ENCODE results near the gene POC5.
"Not testable (repeated sequence)": the region's sequence is repeated elsewhere in the genome, so short reads cannot be mapped to it uniquely, and the experiment has no call there.

POC5 gene

DNA sequence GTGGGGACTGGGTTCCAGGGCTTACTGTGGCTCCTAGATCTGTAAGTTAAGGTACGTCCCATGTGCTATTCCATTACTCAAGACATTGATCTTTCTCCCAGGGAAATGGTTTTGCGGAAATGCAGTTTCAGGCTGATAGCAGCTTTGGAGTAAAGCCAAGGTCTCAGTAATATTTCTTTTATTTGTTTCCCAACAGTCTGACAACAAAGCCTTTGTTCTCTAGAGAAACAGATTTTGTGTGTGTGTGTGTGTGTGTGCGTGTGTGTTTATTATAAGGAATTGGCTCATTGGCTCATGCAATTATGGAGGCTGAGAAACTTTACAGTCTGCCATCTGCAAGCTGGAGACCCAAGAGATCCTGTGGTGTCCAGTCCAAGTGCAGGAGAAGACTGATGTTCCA is 12.1 kb upstream of the POC5 start:
- H3F3A ChIP-seq (ENCODE audit: insufficient read depth), result no peaks in the 10 kb centered on the region
- H3K79me2 ChIP-seq (ENCODE audit: insufficient read depth, low read length), result no peaks in the 10 kb centered on the region
- H3K9me3 ChIP-seq (ENCODE audit: insufficient read depth, low read length), result no peaks in the 10 kb centered on the region
- H3K27me3 ChIP-seq (ENCODE audit: low read length), result no peaks in the 10 kb centered on the region
- H3K4me3 ChIP-seq (ENCODE audit: insufficient read depth, low read length, poor library complexity, severe bottlenecking), result no peak overlapping the region
- no peaks in the 10 kb centered on the region for H3K9me2 ChIP-seq (replicated peaks; ENCODE audit: insufficient read depth, low read length)
- no peak overlapping the region for H3K4me2 ChIP-seq (ENCODE audit: low read depth, low read length, poor library complexity, severe bottlenecking)
- no peak overlapping the region for H3K9ac ChIP-seq (ENCODE audit: low read length)
- no peak for TF ChIP-seq EZH2phosphoT487 (conservative IDR thresholded peaks at IDR 0.05; ENCODE audit: low read length)
- TF ChIP-seq, protein P1, sequence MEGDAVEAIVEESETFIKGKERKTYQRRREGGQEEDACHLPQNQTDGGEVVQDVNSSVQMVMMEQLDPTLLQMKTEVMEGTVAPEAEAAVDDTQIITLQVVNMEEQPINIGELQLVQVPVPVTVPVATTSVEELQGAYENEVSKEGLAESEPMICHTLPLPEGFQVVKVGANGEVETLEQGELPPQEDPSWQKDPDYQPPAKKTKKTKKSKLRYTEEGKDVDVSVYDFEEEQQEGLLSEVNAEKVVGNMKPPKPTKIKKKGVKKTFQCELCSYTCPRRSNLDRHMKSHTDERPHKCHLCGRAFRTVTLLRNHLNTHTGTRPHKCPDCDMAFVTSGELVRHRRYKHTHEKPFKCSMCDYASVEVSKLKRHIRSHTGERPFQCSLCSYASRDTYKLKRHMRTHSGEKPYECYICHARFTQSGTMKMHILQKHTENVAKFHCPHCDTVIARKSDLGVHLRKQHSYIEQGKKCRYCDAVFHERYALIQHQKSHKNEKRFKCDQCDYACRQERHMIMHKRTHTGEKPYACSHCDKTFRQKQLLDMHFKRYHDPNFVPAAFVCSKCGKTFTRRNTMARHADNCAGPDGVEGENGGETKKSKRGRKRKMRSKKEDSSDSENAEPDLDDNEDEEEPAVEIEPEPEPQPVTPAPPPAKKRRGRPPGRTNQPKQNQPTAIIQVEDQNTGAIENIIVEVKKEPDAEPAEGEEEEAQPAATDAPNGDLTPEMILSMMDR (IDR thresholded peaks at IDR 0.05; ENCODE audit: insufficient read depth, low read length, poor library complexity, severe bottlenecking), result no peak
- no peak overlapping the region for H3K27ac ChIP-seq (ENCODE audit: low read depth, low read length)
- H2AFZ ChIP-seq (ENCODE audit: low read depth, low read length, severe bottlenecking), result no peak overlapping the region
- H3K36me3 ChIP-seq (ENCODE audit: low read length), result no peaks in the 10 kb centered on the region
- no peaks in the 10 kb centered on the region for H4K20me1 ChIP-seq (ENCODE audit: low read depth, low read length)

DNA sequence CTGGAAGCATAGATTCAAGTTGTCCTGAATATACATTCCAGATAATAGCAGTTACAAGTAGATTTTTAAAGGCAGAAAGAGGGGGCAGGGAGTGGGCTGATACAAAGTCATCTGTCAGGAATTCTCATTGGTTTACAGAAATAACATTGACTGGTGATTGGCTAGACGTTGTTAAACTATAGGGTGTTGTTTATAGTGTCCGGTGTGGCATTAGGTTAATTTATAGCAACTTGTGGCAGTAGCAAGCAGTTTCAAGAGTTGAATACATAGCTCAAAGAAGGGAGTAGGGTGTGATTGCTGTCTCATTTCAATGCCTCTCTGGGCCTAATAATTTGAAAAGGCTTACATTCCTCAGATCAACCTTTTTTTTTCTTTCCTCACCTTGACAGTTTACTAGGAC is 10.7 kb upstream of the POC5 start:
- Histone ChIP-seq H3K9me2 (replicated peaks; ENCODE audit: insufficient read depth, low read length) (no peaks in the 10 kb centered on the region), H3K27me3 (ENCODE audit: low read length) (no peaks in the 10 kb centered on the region), H3K36me3 (ENCODE audit: low read length) (no peaks in the 10 kb centered on the region), H3F3A (ENCODE audit: insufficient read depth) (no peaks in the 10 kb centered on the region), H3K4me2 (ENCODE audit: low read depth, low read length, poor library complexity, severe bottlenecking) (no peak overlapping the region), H3K27ac (ENCODE audit: low read depth, low read length) (no peak overlapping the region), H4K20me1 (ENCODE audit: low read depth, low read length) (no peaks in the 10 kb centered on the region), H2AFZ (ENCODE audit: low read depth, low read length, severe bottlenecking) (no peak overlapping the region), H3K4me3 (ENCODE audit: insufficient read depth, low read length, poor library complexity, severe bottlenecking) (no peak overlapping the region), H3K79me2 (ENCODE audit: insufficient read depth, low read length) (no peaks in the 10 kb centered on the region), H3K9ac (ENCODE audit: low read length) (no peak overlapping the region), H3K9me3 (ENCODE audit: insufficient read depth, low read length) (no peaks in the 10 kb centered on the region)
- no peak for TF ChIP-seq EZH2phosphoT487 (conservative IDR thresholded peaks at IDR 0.05; ENCODE audit: low read length)
- TF ChIP-seq, protein P1 (IDR thresholded peaks at IDR 0.05; ENCODE audit: insufficient read depth, low read length, poor library complexity, severe bottlenecking), result no peak

DNA sequence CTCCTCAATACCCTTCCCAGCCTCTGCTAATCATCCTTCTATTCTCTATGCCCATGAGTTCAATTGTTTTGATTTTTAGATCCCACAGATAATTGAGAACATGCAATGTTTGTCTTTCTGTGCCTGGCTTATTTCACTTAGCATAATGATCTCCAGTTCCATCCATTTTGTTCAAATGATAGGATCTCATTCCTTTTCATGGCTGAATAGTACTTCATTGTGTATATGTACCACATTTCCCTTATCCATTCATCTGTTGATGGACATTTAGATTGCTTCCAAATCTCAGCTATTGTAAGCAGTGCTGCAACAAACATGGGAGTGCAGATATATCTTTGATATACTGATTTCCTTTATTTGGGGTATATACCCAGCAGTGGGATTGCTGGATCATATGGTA is 9.0 kb upstream of the POC5 start:
- H3F3A ChIP-seq (ENCODE audit: insufficient read depth); H3K4me3 ChIP-seq (ENCODE audit: insufficient read depth, low read length, poor library complexity, severe bottlenecking); H3K27ac ChIP-seq (ENCODE audit: low read depth, low read length); H4K20me1 ChIP-seq (ENCODE audit: low read depth, low read length); H2AFZ ChIP-seq (ENCODE audit: low read depth, low read length, severe bottlenecking); H3K79me2 ChIP-seq (ENCODE audit: insufficient read depth, low read length); H3K9ac ChIP-seq (ENCODE audit: low read length); H3K9me3 ChIP-seq (ENCODE audit: insufficient read depth, low read length); H3K36me3 ChIP-seq (ENCODE audit: low read length); H3K9me2 ChIP-seq (replicated peaks; ENCODE audit: insufficient read depth, low read length); H3K4me2 ChIP-seq (ENCODE audit: low read depth, low read length, poor library complexity, severe bottlenecking); H3K27me3 ChIP-seq (ENCODE audit: low read length): not testable (repeated sequence)

DNA sequence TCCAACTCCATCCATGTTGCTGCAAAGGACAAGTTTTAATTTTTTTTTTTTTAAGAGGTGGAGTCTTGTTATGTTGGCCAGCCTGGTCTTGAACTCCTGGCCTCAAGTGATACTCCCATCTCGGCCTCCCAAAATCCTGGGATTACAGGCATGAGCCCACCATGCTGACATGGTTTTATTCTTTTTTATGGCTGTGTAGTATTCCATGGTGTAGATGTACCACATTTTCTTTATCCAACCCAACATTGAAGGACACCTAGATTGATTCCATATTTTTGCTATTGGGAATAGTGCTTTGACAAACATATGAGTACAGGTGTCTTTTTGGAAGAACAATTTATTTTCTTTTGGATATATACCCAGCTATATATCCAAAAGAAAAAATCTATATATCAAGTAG is 6.1 kb upstream of the POC5 start:
- Histone ChIP-seq H3K9me3 (ENCODE audit: insufficient read depth, low read length) (no peaks in the 10 kb centered on the region), H3K9me2 (replicated peaks; ENCODE audit: insufficient read depth, low read length) (no peaks in the 10 kb centered on the region), H3K4me2 (ENCODE audit: low read depth, low read length, poor library complexity, severe bottlenecking) (no peak overlapping the region), H4K20me1 (ENCODE audit: low read depth, low read length) (no peaks in the 10 kb centered on the region), H3K9ac (ENCODE audit: low read length) (no peak overlapping the region), H3K36me3 (ENCODE audit: low read length) (no peaks in the 10 kb centered on the region), H3K79me2 (ENCODE audit: insufficient read depth, low read length) (no peaks in the 10 kb centered on the region), H3K4me3 (ENCODE audit: insufficient read depth, low read length, poor library complexity, severe bottlenecking) (no peak overlapping the region), H2AFZ (ENCODE audit: low read depth, low read length, severe bottlenecking) (no peak overlapping the region), H3K27me3 (ENCODE audit: low read length) (no peaks in the 10 kb centered on the region), H3K27ac (ENCODE audit: low read depth, low read length) (no peak overlapping the region), H3F3A (ENCODE audit: insufficient read depth) (peaks cover 4% of the 10 kb centered on the region; the same call in 1 of the 2 replicates)
- TF ChIP-seq, protein P1 (IDR thresholded peaks at IDR 0.05; ENCODE audit: insufficient read depth, low read length, poor library complexity, severe bottlenecking), result no peak
- TF ChIP-seq EZH2phosphoT487 (conservative IDR thresholded peaks at IDR 0.05; ENCODE audit: low read length), result no peak

Measured in SU-DHL-6 (cell line).